ENCODE measurements around the gene AKT2.

DNA sequence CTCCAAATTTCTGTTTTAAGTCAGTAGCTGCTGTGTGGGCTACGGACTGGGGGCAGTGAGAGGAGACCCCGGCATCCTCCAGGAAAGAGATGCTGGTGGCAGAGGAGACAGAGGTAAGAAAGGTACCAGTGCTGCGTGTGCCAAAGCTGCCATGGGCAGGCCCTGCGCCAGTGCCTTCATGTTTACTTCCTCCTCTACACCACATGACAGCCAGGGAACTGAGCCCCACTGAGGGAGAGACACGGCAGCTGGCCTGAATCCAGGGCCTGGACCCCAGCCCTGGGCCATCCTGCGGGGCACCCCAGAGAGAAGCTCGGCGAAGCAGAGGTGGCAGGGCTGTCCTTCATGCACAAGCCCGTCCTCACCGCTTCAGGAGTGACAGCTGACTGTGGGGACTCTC lies 35.9 kb downstream of the AKT2 start:
- TF ChIP-seq POLR2AphosphoS5 (IDR thresholded peaks at IDR 0.05) = no peak
- TF ChIP-seq SMC3 (conservative IDR thresholded peaks at IDR 0.05; ENCODE audit: poor library complexity) = no peak
- no peak for TF ChIP-seq TAF1 (IDR thresholded peaks at IDR 0.05; ENCODE audit: low read depth)
- TF ChIP-seq, protein P1, sequence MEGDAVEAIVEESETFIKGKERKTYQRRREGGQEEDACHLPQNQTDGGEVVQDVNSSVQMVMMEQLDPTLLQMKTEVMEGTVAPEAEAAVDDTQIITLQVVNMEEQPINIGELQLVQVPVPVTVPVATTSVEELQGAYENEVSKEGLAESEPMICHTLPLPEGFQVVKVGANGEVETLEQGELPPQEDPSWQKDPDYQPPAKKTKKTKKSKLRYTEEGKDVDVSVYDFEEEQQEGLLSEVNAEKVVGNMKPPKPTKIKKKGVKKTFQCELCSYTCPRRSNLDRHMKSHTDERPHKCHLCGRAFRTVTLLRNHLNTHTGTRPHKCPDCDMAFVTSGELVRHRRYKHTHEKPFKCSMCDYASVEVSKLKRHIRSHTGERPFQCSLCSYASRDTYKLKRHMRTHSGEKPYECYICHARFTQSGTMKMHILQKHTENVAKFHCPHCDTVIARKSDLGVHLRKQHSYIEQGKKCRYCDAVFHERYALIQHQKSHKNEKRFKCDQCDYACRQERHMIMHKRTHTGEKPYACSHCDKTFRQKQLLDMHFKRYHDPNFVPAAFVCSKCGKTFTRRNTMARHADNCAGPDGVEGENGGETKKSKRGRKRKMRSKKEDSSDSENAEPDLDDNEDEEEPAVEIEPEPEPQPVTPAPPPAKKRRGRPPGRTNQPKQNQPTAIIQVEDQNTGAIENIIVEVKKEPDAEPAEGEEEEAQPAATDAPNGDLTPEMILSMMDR (IDR thresholded peaks at IDR 0.05; ENCODE audit: poor library complexity, severe bottlenecking) = no peak
- TF ChIP-seq EZH2 (IDR thresholded peaks at IDR 0.05; ENCODE audit: borderline replicate concordance, insufficient read depth, low read length, poor library complexity, severe bottlenecking) = no peak
- TF ChIP-seq RAD21 (conservative IDR thresholded peaks at IDR 0.05) = no peak
- no peak for TF ChIP-seq MXI1 (conservative IDR thresholded peaks at IDR 0.05; ENCODE audit: poor library complexity, severe bottlenecking)
- no peak for TF ChIP-seq EP300 (conservative IDR thresholded peaks at IDR 0.05; ENCODE audit: poor library complexity, severe bottlenecking)
- TF ChIP-seq, protein P2, sequence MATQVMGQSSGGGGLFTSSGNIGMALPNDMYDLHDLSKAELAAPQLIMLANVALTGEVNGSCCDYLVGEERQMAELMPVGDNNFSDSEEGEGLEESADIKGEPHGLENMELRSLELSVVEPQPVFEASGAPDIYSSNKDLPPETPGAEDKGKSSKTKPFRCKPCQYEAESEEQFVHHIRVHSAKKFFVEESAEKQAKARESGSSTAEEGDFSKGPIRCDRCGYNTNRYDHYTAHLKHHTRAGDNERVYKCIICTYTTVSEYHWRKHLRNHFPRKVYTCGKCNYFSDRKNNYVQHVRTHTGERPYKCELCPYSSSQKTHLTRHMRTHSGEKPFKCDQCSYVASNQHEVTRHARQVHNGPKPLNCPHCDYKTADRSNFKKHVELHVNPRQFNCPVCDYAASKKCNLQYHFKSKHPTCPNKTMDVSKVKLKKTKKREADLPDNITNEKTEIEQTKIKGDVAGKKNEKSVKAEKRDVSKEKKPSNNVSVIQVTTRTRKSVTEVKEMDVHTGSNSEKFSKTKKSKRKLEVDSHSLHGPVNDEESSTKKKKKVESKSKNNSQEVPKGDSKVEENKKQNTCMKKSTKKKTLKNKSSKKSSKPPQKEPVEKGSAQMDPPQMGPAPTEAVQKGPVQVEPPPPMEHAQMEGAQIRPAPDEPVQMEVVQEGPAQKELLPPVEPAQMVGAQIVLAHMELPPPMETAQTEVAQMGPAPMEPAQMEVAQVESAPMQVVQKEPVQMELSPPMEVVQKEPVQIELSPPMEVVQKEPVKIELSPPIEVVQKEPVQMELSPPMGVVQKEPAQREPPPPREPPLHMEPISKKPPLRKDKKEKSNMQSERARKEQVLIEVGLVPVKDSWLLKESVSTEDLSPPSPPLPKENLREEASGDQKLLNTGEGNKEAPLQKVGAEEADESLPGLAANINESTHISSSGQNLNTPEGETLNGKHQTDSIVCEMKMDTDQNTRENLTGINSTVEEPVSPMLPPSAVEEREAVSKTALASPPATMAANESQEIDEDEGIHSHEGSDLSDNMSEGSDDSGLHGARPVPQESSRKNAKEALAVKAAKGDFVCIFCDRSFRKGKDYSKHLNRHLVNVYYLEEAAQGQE (IDR thresholded peaks at IDR 0.05; ENCODE audit: borderline replicate concordance) = no peak

Data from neural cell (in vitro differentiated cells).